Measurements from ENCODE around the gene ERGIC1. TPM values are rescaled to one million over a fixed set of nuclear protein-coding genes. Genes with fewer than 3 reads are reported as not detected.

ERGIC1 gene
- total and polyA plus RNA-seq, 2 of the 13 experiments (the other 11 are each of a cell fraction or from before 2014, with no cell fraction given) = 78.5 to 184 TPM

GRCh38 chr5:172858990-172859811 is 25.1 kb downstream of the ERGIC1 start (continued):
- TF ChIP-seq SALL1 (CRISPR knock-in tag; IDR thresholded peaks at IDR 0.05) = peak; percentile 90
- TF ChIP-seq SMARCE1 (IDR thresholded peaks at IDR 0.05; ENCODE audit: borderline replicate concordance) = no peak
- peak; percentile 96; the same call in 1 of the 2 replicates for TF ChIP-seq ZNF292 (CRISPR knock-in tag; IDR thresholded peaks at IDR 0.05; ENCODE audit: borderline replicate concordance, low read depth)
- TF ChIP-seq, protein P1, sequence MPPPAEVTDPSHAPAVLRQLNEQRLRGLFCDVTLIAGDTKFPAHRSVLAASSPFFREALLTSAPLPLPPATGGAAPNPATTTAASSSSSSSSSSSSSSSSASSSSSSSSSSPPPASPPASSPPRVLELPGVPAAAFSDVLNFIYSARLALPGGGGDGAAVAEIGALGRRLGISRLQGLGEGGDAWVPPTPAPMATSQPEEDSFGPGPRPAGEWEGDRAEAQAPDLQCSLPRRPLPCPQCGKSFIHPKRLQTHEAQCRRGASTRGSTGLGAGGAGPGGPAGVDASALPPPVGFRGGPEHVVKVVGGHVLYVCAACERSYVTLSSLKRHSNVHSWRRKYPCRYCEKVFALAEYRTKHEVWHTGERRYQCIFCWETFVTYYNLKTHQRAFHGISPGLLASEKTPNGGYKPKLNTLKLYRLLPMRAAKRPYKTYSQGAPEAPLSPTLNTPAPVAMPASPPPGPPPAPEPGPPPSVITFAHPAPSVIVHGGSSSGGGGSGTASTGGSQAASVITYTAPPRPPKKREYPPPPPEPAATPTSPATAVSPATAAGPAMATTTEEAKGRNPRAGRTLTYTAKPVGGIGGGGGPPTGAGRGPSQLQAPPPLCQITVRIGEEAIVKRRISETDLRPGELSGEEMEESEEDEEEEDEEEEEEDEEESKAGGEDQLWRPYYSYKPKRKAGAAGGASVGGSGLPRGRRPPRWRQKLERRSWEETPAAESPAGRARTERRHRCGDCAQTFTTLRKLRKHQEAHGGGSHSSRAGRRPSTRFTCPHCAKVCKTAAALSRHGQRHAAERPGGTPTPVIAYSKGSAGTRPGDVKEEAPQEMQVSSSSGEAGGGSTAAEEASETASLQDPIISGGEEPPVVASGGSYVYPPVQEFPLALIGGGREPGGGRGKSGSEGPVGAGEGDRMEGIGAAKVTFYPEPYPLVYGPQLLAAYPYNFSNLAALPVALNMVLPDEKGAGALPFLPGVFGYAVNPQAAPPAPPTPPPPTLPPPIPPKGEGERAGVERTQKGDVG (CRISPR knock-in tag; IDR thresholded peaks at IDR 0.05; ENCODE audit: borderline replicate concordance) = no peak
- no peak for TF ChIP-seq IRX3 (CRISPR knock-in tag; IDR thresholded peaks at IDR 0.05; ENCODE audit: borderline replicate concordance, low read depth)
- TF ChIP-seq, protein P2, sequence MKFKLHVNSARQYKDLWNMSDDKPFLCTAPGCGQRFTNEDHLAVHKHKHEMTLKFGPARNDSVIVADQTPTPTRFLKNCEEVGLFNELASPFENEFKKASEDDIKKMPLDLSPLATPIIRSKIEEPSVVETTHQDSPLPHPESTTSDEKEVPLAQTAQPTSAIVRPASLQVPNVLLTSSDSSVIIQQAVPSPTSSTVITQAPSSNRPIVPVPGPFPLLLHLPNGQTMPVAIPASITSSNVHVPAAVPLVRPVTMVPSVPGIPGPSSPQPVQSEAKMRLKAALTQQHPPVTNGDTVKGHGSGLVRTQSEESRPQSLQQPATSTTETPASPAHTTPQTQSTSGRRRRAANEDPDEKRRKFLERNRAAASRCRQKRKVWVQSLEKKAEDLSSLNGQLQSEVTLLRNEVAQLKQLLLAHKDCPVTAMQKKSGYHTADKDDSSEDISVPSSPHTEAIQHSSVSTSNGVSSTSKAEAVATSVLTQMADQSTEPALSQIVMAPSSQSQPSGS (CRISPR knock-in tag; IDR thresholded peaks at IDR 0.05) = peak; percentile 81
- TF ChIP-seq POGK (CRISPR knock-in tag; conservative IDR thresholded peaks at IDR 0.05) = peak; percentile 21; the same call in 1 of the 2 replicates
- TF ChIP-seq NFE2L1 (CRISPR knock-in tag; IDR thresholded peaks at IDR 0.05; ENCODE audit: borderline replicate concordance) = no peak
- TF ChIP-seq HNF4A (CRISPR knock-in tag; IDR thresholded peaks at IDR 0.05) = peak; percentile 94
- no peak for TF ChIP-seq PHF5A (CRISPR knock-in tag; IDR thresholded peaks at IDR 0.05; ENCODE audit: low read depth, unreplicated experiment)
- no peak for TF ChIP-seq ADNP (CRISPR knock-in tag; IDR thresholded peaks at IDR 0.05)
- TF ChIP-seq CBX5 (CRISPR knock-in tag; IDR thresholded peaks at IDR 0.05; ENCODE audit: borderline replicate concordance) = no peak; the same call in 1 of the 2 replicates
- TF ChIP-seq HMG20B (CRISPR knock-in tag; conservative IDR thresholded peaks at IDR 0.05) = peak; percentile 72
- TF ChIP-seq GTF2F1 (IDR thresholded peaks at IDR 0.05; ENCODE audit: low read length) = no peak
- TF ChIP-seq, protein P3, sequence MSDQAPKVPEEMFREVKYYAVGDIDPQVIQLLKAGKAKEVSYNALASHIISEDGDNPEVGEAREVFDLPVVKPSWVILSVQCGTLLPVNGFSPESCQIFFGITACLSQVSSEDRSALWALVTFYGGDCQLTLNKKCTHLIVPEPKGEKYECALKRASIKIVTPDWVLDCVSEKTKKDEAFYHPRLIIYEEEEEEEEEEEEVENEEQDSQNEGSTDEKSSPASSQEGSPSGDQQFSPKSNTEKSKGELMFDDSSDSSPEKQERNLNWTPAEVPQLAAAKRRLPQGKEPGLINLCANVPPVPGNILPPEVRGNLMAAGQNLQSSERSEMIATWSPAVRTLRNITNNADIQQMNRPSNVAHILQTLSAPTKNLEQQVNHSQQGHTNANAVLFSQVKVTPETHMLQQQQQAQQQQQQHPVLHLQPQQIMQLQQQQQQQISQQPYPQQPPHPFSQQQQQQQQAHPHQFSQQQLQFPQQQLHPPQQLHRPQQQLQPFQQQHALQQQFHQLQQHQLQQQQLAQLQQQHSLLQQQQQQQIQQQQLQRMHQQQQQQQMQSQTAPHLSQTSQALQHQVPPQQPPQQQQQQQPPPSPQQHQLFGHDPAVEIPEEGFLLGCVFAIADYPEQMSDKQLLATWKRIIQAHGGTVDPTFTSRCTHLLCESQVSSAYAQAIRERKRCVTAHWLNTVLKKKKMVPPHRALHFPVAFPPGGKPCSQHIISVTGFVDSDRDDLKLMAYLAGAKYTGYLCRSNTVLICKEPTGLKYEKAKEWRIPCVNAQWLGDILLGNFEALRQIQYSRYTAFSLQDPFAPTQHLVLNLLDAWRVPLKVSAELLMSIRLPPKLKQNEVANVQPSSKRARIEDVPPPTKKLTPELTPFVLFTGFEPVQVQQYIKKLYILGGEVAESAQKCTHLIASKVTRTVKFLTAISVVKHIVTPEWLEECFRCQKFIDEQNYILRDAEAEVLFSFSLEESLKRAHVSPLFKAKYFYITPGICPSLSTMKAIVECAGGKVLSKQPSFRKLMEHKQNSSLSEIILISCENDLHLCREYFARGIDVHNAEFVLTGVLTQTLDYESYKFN (CRISPR knock-in tag; conservative IDR thresholded peaks at IDR 0.05) = peak; percentile 92
- no peak for TF ChIP-seq U2AF1 (optimal IDR thresholded peaks at IDR 0.05; ENCODE audit: low read depth, low read length)
- TF ChIP-seq ZNF331 (CRISPR knock-in tag; IDR thresholded peaks at IDR 0.05) = peak; percentile 70; the same call in 1 of the 2 replicates
- no peak for TF ChIP-seq ZEB1 (IDR thresholded peaks at IDR 0.05; ENCODE audit: insufficient replicate concordance, low read depth)
- TF ChIP-seq U2AF2 (IDR thresholded peaks at IDR 0.05; ENCODE audit: low read depth, low read length) = no peak
